Keratinocyte (primary cell): Measurements from ENCODE around the gene HNF4A. TPM values are rescaled to one million over a fixed set of nuclear protein-coding genes. Genes with fewer than 3 reads are reported as not detected.

ENCODE experiments used
- DNase-seq: peaks from one replicate; pipeline ENCODE4 v3.0.0-alpha.2; 2011; ENCODE audit warnings: low read depth, missing footprints, low spot score
- FAIRE-seq: peaks from 2 replicates; lab custom pipeline; 2011; peaks lifted over from hg19 to GRCh38; lab: Jason Lieb, UNC
- H2AFZ ChIP-seq: 2 replicates; pipeline ENCODE4 v1.6.0; 2012; ENCODE audit warnings: low read length, control low read depth, inconsistent platforms; ENCODE audit not compliant: control insufficient read depth
- H3K27ac ChIP-seq: 2 replicates; pipeline ENCODE4 v1.5.1; 2011; ENCODE audit warnings: low read length; ENCODE audit not compliant: control insufficient read depth, insufficient read depth
- H3K27me3 ChIP-seq: 3 replicates; pipeline ENCODE4 v1.6.0; 2011; ENCODE audit warnings: low read length; ENCODE audit not compliant: control insufficient read depth, insufficient read depth; ENCODE audit errors: extremely low read depth
- H3K36me3 ChIP-seq, 2 experiments: 2 replicates in 1 of 2; 3 replicates in 1 of 2; pipeline ENCODE4 v1.5.1; 2011; ENCODE audit warnings: low read length in 2 of 2, mild to moderate bottlenecking in 1 of 2; ENCODE audit not compliant: control insufficient read depth in 2 of 2, insufficient read depth in 2 of 2; ENCODE audit errors: extremely low read depth in 1 of 2
- H3K4me1 ChIP-seq: 3 replicates; pipeline ENCODE4 v1.5.1; 2011; ENCODE audit warnings: low read length; ENCODE audit not compliant: control insufficient read depth, insufficient read depth; ENCODE audit errors: extremely low read depth
- H3K4me2 ChIP-seq: 3 replicates; pipeline ENCODE4 v1.6.0; 2011; ENCODE audit warnings: low read depth, low read length; ENCODE audit not compliant: control insufficient read depth, insufficient read depth; ENCODE audit errors: extremely low read depth
- H3K4me3 ChIP-seq, 3 experiments: fragments of 200-600 bp in 1 of 3; sonication (generic) in 1 of 3; 2 replicates in 2 of 3; 3 replicates in 1 of 3; pipeline ENCODE4 v1.5.1; 2011 to 2016; ENCODE audit warnings: low read length in 3 of 3, mild to moderate bottlenecking in 3 of 3, control low read depth in 2 of 3, inconsistent platforms in 1 of 3, low read depth in 1 of 3, mixed read lengths in 1 of 3, mixed run types in 1 of 3, moderate library complexity in 1 of 3; ENCODE audit not compliant: control insufficient read depth in 2 of 3, insufficient read depth in 2 of 3; ENCODE audit errors: extremely low read depth in 1 of 3
- H3K79me2 ChIP-seq: 2 replicates; pipeline ENCODE4 v1.6.0; 2012; ENCODE audit warnings: low read length; ENCODE audit not compliant: control insufficient read depth, insufficient read depth
- H3K9ac ChIP-seq: 3 replicates; pipeline ENCODE4 v1.6.0; 2011; ENCODE audit warnings: low read length; ENCODE audit not compliant: control insufficient read depth, insufficient read depth; ENCODE audit errors: extremely low read depth
- H3K9me1 ChIP-seq: 3 replicates; pipeline ENCODE4 v1.6.0; 2011; ENCODE audit warnings: low read length; ENCODE audit not compliant: control insufficient read depth, insufficient read depth; ENCODE audit errors: extremely low read depth
- H3K9me3 ChIP-seq: 2 replicates; pipeline ENCODE4 v1.5.1; 2012; ENCODE audit warnings: low read depth, low read length; ENCODE audit not compliant: control insufficient read depth
- H4K20me1 ChIP-seq: 3 replicates; pipeline ENCODE4 v1.6.0; 2011; ENCODE audit warnings: low read length; ENCODE audit not compliant: control insufficient read depth, insufficient read depth; ENCODE audit errors: extremely low read depth
- EZH2 ChIP-seq: IDR thresholded peaks from one replicate; pipeline ENCODE4 v1.6.1; 2012; ENCODE audit warnings: inconsistent platforms, mild to moderate bottlenecking, low read length, moderate library complexity
- dilution Hi-C: fragments of 300-500 bp; cut with MboI; formaldehyde crosslinking; loops from one replicate; pipeline ENCODE4 v1.7.0; 2020; ENCODE audit warnings: low sequenced_read_pairs; ENCODE audit not compliant: extremely low pct_ligation_motif_present
- polyA plus RNA-seq, 5 experiments: library from polyadenylated mRNA; depleted of rRNA in 3 of 5; stranded (reverse) in 3 of 5; stranded (forward) in 1 of 5; unstranded in 1 of 5; fragments of >200 nt; gene quantifications; 1 replicate in 1 of 5; 2 replicates in 3 of 5; 3 replicates in 1 of 5; pipeline versions ENCODE4 v1.2.1 to v1.2.3, GENCODE V29; 2011 to 2012; ENCODE audit warnings: missing spikeins in 2 of 5, low read depth in 1 of 5, low replicate concordance in 1 of 5
- TF ChIP-seq, protein P1 (sequence below), 3 experiments: IDR thresholded peaks in 1 of 3; conservative IDR thresholded peaks in 1 of 3; optimal IDR thresholded peaks in 1 of 3; 2 replicates in 2 of 3; 3 replicates in 1 of 3; pipeline versions ENCODE3 to v1.5.1; 2011; ENCODE audit warnings: low read length in 3 of 3, mild to moderate bottlenecking in 3 of 3, moderate library complexity in 2 of 3, control low read depth in 1 of 3, inconsistent platforms in 1 of 3; ENCODE audit not compliant: insufficient read depth in 2 of 3; ENCODE audit errors: extremely low read depth in 1 of 3

The HNF4A gene
- polyA plus RNA-seq, 1 donor (not counting 4 experiments of a cell fraction or from before 2014, with no cell fraction given): not detected

DNA sequence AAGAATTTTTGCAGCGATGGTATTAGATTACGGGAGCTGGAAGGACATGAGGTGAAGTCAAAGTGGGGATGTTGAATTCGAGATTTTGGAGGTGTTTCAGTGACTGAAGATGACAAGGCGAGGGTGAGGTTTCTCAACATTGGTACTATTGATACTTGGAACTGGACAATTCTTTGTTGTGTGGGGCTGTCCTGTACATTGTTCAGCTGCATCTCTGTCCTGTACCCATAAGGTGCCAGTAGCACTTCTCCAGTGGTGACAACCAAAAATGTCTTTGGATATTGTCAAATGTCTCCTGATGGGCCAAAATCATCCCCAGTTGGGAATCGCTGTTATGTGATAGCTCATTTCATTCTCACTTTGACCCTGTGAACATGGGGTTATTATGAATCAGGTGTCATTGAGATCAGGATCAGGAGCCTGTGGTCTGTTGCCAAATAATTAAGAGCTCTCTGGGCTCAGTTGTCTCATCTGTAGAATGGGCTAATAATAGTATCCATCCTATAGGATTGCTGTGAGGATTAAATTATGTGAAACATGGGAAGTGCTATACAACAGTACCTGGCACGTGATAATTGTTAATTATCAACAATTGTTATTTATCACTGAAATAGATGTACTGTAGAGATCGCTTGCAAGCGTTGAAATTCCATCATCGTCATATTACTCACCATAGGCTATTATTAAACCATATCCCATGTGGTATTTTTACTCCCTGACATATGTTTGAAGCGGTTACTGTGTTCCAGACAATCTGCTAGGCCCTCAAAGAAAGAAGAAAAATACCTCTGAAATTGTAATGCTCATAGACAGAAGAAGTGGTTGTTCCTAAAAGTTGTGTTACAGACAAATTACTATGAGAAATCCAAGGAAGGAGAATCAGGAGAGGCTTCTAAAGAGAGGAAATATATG, 71.6 kb downstream of the HNF4A start:
- H3K9ac ChIP-seq: no peak overlapping the region
- dilution Hi-C loops: no loop called here
- H3K4me1 ChIP-seq: peaks cover 11% of the 10 kb centered on the region
- H3K9me3 ChIP-seq: no peaks in the 10 kb centered on the region
- H3K27me3 ChIP-seq: peaks cover 5% of the 10 kb centered on the region
- H3K27ac ChIP-seq: no peak overlapping the region
- DNase-seq (no peak), FAIRE-seq (no peak)
- H3K4me2 ChIP-seq: no peak overlapping the region
- H2AFZ ChIP-seq: no peak overlapping the region
- TF ChIP-seq EZH2: no peak
- TF ChIP-seq, protein P1, sequence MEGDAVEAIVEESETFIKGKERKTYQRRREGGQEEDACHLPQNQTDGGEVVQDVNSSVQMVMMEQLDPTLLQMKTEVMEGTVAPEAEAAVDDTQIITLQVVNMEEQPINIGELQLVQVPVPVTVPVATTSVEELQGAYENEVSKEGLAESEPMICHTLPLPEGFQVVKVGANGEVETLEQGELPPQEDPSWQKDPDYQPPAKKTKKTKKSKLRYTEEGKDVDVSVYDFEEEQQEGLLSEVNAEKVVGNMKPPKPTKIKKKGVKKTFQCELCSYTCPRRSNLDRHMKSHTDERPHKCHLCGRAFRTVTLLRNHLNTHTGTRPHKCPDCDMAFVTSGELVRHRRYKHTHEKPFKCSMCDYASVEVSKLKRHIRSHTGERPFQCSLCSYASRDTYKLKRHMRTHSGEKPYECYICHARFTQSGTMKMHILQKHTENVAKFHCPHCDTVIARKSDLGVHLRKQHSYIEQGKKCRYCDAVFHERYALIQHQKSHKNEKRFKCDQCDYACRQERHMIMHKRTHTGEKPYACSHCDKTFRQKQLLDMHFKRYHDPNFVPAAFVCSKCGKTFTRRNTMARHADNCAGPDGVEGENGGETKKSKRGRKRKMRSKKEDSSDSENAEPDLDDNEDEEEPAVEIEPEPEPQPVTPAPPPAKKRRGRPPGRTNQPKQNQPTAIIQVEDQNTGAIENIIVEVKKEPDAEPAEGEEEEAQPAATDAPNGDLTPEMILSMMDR (optimal IDR thresholded peaks at IDR 0.05 in 1 of 3, IDR thresholded peaks at IDR 0.05 in 1 of 3, conservative IDR thresholded peaks at IDR 0.05 in 1 of 3; ENCODE audit: extremely low read depth in 1 of 3, insufficient read depth in 2 of 3, low read length in 3 of 3): no peak
- no peak overlapping the region for H3K4me3 ChIP-seq
- no peaks in the 10 kb centered on the region for H4K20me1 ChIP-seq
- H3K36me3 ChIP-seq: no peaks in the 10 kb centered on the region
- no peaks in the 10 kb centered on the region for H3K79me2 ChIP-seq
- no peaks in the 10 kb centered on the region for H3K9me1 ChIP-seq

DNA sequence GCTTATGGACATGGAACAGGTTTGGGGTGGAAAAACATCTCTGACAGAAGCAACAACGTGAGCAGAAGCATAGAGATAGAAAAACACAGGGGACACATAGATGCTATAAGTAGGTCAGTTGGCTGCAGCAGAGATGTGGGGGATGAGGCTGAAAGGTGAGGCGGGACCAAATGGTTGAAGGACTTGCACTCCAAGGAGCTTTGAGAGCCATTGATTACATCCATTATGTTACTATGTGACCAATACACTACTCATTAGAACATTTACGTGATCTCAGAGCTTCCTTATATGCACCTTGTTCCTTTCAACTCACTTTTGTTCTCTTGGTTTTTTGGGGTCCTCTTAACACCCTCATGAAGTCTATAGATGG, 72.3 kb downstream of the HNF4A start:
- Histone ChIP-seq H4K20me1 (no peaks in the 10 kb centered on the region), H3K27ac (no peak overlapping the region), H3K4me3 (no peak overlapping the region), H3K9me3 (no peaks in the 10 kb centered on the region), H3K9me1 (no peaks in the 10 kb centered on the region), H2AFZ (no peak overlapping the region), H3K4me2 (no peak overlapping the region), H3K9ac (no peak overlapping the region), H3K36me3 (no peaks in the 10 kb centered on the region), H3K79me2 (no peaks in the 10 kb centered on the region), H3K27me3 (peaks cover 10% of the 10 kb centered on the region), H3K4me1 (peaks cover 8% of the 10 kb centered on the region)
- TF ChIP-seq, protein P1 (optimal IDR thresholded peaks at IDR 0.05 in 1 of 3, IDR thresholded peaks at IDR 0.05 in 1 of 3, conservative IDR thresholded peaks at IDR 0.05 in 1 of 3; ENCODE audit: extremely low read depth in 1 of 3, insufficient read depth in 2 of 3, low read length in 3 of 3): no peak
- TF ChIP-seq EZH2: no peak
- dilution Hi-C loops: no loop called here
- DNase-seq: no peak
- FAIRE-seq: no peak
